ENCODE results near the gene EHF.

DNA sequence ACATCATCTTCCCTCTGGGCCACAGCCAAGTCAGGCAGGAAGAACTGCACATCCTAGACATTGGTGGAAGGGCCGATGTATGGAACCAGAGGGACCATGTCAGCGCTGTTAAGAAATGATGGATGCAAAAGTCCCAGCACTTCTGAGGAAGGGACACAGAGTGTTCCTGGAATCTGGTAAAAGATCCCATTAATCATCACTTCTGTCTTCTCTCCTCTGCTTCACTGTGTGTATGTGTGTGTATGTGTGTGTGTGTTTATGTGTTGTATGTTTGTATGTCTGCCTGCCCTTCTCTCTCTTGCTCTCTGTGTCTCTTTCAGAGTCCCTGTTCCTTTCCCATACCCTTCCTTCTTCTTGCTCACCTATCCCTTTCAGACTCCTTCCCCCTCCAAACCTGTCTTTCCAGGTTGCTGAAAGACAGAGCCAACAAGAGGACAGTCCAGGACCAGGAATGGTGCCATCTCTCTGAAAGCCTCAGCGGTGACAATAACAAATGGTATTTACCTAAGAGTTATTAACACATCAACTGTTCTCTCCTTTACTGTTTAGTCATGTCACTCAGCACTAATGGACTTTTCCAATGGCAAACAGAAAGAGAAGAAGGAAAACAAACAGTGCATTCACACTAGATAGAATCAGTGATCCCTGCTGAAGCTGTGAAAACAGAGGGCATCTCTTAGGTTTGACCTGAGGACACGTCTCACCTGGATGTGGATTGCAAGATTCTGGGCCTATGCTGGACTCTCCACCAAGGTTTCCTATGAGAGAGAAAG, 47.1 kb downstream of the EHF start:
- TF ChIP-seq EZH2 (IDR thresholded peaks at IDR 0.05; ENCODE audit: insufficient read depth, poor library complexity, severe bottlenecking) (no peak), EZH2phosphoT487 (IDR thresholded peaks at IDR 0.05; ENCODE audit: insufficient read depth, low read depth) (no peak)
